ENCODE measurements around the gene RNF11. TPM values are rescaled to one million over a fixed set of nuclear protein-coding genes. Genes with fewer than 3 reads are reported as not detected.
A peak's percentile ranks its signal among the peaks of the same experiment; 100 is the strongest.
"Not testable (repeated sequence)": the region's sequence is repeated elsewhere in the genome, so short reads cannot be mapped to it uniquely, and the experiment has no call there.

RNF11 gene
- total RNA-seq, 1 donor from 2014 or later, result 83.6 TPM

DNA sequence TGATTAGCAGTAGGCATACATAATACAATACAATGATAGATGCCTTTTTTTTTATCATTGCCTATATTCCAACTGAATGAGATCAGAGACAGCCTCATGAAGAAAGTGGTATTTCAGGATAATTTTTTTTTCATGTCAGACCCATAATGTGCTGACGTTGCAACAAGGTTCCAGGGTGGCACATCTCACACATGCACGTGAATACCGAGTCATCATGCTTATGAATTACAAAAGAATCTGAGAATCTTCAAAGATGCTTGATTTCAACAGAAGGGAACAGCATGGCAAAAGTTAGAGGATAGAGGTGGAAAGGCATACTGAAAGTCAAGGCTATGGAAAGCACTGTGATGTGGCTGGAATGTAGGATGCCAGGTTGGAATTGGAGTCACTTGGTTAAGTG is 5.0 kb upstream of the RNF11 start:
- intact Hi-C loops (cut with DNase I), result no loop called here
- Histone ChIP-seq H3K4me3 (no peak overlapping the region), H3K9me3 (no peaks in the 10 kb centered on the region), H3K27ac (no peak overlapping the region), H3K27me3 (ENCODE audit: low read depth) (no peaks in the 10 kb centered on the region), H3K4me1 (peaks cover 15% of the 10 kb centered on the region), H3K36me3 (no peaks in the 10 kb centered on the region)
- ATAC-seq (no peak), DNase-seq (no peak)
- TF ChIP-seq, protein P1, sequence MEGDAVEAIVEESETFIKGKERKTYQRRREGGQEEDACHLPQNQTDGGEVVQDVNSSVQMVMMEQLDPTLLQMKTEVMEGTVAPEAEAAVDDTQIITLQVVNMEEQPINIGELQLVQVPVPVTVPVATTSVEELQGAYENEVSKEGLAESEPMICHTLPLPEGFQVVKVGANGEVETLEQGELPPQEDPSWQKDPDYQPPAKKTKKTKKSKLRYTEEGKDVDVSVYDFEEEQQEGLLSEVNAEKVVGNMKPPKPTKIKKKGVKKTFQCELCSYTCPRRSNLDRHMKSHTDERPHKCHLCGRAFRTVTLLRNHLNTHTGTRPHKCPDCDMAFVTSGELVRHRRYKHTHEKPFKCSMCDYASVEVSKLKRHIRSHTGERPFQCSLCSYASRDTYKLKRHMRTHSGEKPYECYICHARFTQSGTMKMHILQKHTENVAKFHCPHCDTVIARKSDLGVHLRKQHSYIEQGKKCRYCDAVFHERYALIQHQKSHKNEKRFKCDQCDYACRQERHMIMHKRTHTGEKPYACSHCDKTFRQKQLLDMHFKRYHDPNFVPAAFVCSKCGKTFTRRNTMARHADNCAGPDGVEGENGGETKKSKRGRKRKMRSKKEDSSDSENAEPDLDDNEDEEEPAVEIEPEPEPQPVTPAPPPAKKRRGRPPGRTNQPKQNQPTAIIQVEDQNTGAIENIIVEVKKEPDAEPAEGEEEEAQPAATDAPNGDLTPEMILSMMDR (IDR thresholded peaks at IDR 0.05), result no peak

DNA sequence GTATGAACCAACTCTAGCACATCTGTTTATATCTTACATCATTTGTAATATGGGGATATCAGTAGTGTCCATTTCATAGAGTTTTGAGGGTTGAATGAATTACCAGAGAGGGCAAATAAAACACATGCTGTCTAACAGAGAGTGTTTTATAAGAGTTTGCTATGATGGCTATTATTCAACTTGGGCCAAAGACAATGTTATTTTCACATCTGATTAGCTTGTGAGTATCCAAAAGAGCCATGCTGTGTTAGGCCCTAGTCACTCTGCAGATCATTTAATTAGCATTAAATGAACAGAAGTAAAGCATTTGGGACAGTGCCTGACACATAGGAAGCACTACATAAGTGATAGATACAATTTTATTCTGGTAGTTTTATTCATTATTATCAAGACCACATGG is 4.2 kb upstream of the RNF11 start:
- DNase-seq (no peak), ATAC-seq (no peak)
- H3K9me3 ChIP-seq, result no peaks in the 10 kb centered on the region
- H3K27me3 ChIP-seq (ENCODE audit: low read depth), result no peaks in the 10 kb centered on the region
- H3K36me3 ChIP-seq, result no peaks in the 10 kb centered on the region
- no peak overlapping the region for H3K27ac ChIP-seq
- intact Hi-C loops (cut with DNase I), result no loop called here
- TF ChIP-seq, protein P1 (IDR thresholded peaks at IDR 0.05), result no peak
- no peak overlapping the region for H3K4me3 ChIP-seq
- H3K4me1 ChIP-seq, result peaks cover 15% of the 10 kb centered on the region

DNA sequence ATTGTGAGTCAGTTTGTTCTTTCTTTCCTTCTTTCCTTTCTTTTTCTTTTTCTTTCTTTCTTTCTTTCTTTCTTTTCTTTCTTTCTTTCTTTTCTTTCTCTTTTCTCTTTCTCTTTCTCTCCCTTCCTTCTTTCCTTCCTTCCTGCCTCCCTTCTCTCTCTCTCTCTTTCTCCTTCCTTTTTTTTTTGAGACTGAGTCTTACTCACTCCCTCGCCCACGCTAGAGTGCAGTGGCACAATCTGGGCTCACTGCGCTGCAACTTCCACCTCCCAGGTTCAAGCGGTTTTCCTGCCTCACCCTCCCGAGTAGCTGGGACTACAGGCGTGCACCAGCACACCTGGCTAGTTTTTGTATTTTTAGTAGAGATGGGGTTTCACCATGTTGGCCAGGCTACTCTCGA is 1.8 kb upstream of the RNF11 start:
- H3K4me3 ChIP-seq; H3K36me3 ChIP-seq; H3K27me3 ChIP-seq (ENCODE audit: low read depth); ATAC-seq; intact Hi-C loops (cut with DNase I); H3K27ac ChIP-seq; H3K9me3 ChIP-seq: not testable (repeated sequence)
- peak; percentile 69 for DNase-seq
- peaks cover 31% of the 10 kb centered on the region for H3K4me1 ChIP-seq

DNA sequence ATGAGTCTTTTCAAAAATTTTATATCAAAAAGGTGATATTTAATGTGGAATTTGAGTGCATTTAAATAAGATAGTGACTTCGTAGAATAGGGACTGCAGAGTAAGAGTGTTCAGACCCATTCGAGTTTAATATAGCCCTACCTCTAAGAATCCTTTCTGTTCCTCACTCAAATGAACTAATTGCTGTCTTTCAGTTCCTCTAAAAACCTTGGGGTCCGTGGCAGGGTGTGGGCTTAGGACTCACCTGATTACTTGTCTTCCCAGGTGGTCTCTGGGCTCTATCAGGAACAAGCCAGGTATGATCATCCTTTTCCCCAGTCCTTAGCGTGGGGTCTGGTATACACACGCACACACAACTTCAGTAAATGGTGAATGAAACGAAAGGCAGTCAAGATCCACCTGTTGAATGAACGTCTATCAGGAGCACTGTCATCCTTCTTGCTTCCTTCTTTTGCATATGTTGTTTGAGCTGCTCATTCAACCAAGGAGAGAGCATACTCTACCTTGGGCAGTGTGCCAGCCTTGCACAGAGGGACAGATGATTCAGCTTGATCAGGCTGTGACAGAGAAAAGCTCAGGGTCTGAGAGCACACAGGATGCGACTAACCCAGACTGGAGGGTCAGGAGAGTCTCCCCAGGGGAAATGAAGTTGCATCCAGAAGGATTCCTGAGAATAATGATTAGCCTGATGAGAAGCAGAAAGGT is 1.2 kb upstream of the RNF11 start:
- H3K4me1 ChIP-seq, result peaks cover 38% of the 10 kb centered on the region
- ATAC-seq (peak; percentile 15 to 37), DNase-seq (peak; percentile 70)
- no peaks in the 10 kb centered on the region for H3K9me3 ChIP-seq
- H3K27ac ChIP-seq, result peak overlapping the region; percentile 94
- H3K36me3 ChIP-seq, result no peaks in the 10 kb centered on the region
- H3K4me3 ChIP-seq, result peak overlapping the region; percentile 89
- no peaks in the 10 kb centered on the region for H3K27me3 ChIP-seq (ENCODE audit: low read depth)
- TF ChIP-seq, protein P1 (IDR thresholded peaks at IDR 0.05), result no peak
- intact Hi-C loops (cut with DNase I), result no loop called here

DNA sequence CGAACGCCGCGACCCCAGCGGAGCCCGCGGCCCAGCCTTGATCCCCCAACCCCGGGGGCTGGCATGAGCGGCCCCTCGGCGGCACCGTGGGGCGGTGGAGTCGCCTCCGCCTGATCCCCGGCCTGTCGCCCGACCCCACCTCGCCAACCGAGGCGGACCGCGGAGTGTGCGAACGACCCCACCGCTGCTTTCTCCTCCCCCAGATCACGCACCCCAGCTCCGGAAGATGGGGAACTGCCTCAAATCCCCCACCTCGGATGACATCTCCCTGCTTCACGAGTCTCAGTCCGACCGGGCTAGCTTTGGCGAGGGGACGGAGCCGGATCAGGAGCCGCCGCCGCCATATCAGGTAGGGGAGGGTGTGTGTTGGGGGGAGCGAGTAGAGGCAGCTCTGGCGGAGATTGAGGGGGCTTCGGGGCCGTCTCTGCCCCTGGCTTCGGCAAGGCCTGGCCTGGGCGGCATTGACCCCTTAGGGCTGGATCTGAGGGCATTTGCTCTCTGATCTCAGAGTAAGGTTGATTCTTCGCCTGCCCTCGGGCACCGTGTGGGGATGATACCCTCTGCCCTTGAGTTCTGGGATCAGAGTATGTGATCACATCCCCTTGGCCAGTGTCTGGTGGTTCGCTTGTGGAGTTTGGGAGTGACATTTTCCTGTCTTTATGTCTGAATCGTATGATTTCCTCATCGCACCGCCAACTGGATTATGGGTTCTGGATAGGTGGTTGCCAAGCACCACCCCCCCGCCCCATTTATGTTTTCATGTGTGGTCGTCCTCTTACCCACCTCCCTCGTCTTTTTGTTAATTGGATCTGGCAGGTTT is 668 bp downstream of the RNF11 start:
- no peaks in the 10 kb centered on the region for H3K27me3 ChIP-seq (ENCODE audit: low read depth)
- peaks cover 56% of the 10 kb centered on the region for H3K4me1 ChIP-seq
- H3K36me3 ChIP-seq, result no peaks in the 10 kb centered on the region
- TF ChIP-seq, protein P1 (IDR thresholded peaks at IDR 0.05), result no peak
- peak overlapping the region; percentile 89 for H3K4me3 ChIP-seq
- intact Hi-C loops (cut with DNase I), result no loop called here
- no peaks in the 10 kb centered on the region for H3K9me3 ChIP-seq
- ATAC-seq (peak; percentile 54 to 61), DNase-seq (peak; percentile 59)
- H3K27ac ChIP-seq, result peak overlapping the region; percentile 94

All from lower lobe of right lung (tissue), 2 donors.